GM12865 (cell line): ENCODE data around the gene TSPO.
"Not testable (repeated sequence)": the region's sequence is repeated elsewhere in the genome, so short reads cannot be mapped to it uniquely, and the experiment has no call there.

Experiments
- DNase-seq: peaks from one replicate; pipeline ENCODE4 v3.0.0; 2010; ENCODE audit warnings: low read depth
- H3K4me3 ChIP-seq: 2 replicates; pipeline ENCODE4 v1.5.1; 2011; ENCODE audit warnings: mild to moderate bottlenecking, low read depth, low read length, control low read depth
- TF ChIP-seq, protein P1 (sequence below): IDR thresholded peaks from 2 replicates; pipeline ENCODE4 v1.5.1; 2011; ENCODE audit warnings: low read length, control low read depth, low read depth, inconsistent platforms; ENCODE audit not compliant: insufficient read depth; ENCODE audit errors: missing control alignments

TSPO gene

GRCh38 chr22:43133401-43133800 lies 18.0 kb upstream of the TSPO start:
- TF ChIP-seq, protein P1, sequence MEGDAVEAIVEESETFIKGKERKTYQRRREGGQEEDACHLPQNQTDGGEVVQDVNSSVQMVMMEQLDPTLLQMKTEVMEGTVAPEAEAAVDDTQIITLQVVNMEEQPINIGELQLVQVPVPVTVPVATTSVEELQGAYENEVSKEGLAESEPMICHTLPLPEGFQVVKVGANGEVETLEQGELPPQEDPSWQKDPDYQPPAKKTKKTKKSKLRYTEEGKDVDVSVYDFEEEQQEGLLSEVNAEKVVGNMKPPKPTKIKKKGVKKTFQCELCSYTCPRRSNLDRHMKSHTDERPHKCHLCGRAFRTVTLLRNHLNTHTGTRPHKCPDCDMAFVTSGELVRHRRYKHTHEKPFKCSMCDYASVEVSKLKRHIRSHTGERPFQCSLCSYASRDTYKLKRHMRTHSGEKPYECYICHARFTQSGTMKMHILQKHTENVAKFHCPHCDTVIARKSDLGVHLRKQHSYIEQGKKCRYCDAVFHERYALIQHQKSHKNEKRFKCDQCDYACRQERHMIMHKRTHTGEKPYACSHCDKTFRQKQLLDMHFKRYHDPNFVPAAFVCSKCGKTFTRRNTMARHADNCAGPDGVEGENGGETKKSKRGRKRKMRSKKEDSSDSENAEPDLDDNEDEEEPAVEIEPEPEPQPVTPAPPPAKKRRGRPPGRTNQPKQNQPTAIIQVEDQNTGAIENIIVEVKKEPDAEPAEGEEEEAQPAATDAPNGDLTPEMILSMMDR: no peak
- H3K4me3 ChIP-seq: no peak overlapping the region
- no peak for DNase-seq

- TF ChIP-seq, protein P1: no peak
- H3K4me3 ChIP-seq: no peak overlapping the region
- DNase-seq: no peak
Measured at GRCh38 chr22:43134553-43134952, 16.8 kb upstream of the TSPO start.

GRCh38 chr22:43135565-43135964 lies 15.8 kb upstream of the TSPO start:
- TF ChIP-seq, protein P1: no peak
- no peak for DNase-seq
- no peak overlapping the region for H3K4me3 ChIP-seq

DNA sequence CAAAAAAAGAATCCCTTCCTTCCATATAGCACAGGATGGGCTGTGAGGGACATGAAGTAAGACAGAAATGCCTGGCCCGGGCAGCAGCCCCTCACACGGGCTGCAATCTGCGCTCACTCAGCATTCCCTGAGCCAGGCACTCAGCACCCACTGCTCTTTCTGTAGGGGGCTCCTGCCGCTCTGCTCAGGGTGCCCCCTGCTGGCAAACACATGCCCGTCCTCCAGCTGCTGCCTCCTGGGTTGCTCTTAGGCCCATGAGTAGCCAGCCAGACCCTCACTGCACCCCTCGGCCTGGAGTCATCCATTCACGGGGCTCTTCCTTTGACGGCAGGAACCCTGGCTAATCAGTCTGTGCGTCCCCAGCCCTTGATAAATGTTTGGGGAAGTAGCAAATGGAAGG lies 15.1 kb upstream of the TSPO start:
- no peak overlapping the region for H3K4me3 ChIP-seq
- TF ChIP-seq, protein P1: peak; percentile 86
- DNase-seq: peak; percentile 68

DNA sequence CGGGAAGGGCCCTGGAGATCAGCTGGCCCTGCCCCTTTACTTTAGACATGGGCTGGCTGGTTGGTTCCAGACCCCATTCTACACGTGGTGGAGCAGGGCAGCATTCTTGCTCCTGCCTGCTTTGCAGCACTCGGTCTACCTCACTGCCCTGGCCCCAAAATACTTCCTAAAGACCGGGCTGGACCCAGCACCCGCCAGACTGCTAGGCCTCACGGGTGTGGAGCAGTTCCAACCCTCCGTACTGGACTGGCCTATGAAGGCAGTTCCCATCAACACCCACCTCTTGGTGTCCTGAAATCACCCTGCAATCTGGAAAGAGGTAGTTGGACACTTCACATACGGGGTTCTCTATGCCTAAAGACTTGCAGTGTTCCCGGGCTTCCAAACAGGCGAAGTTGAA lies 14.6 kb upstream of the TSPO start:
- TF ChIP-seq, protein P1: no peak
- DNase-seq: no peak
- no peak overlapping the region for H3K4me3 ChIP-seq

- peak; percentile 90 for DNase-seq
- H3K4me3 ChIP-seq: peak within 1 kb of the TSS; percentile 79
- TF ChIP-seq, protein P1: no peak
Measured at GRCh38 chr22:43142880-43143562, 8.3 kb upstream of the TSPO start, which contains the start of gene MCAT. Gene MCAT, minus strand, starts transcription at chr22:43143398. Its CDS starts 50 bp downstream, at chr22:43143348.

GRCh38 chr22:43144949-43145348 lies 6.4 kb upstream of the TSPO start:
- TF ChIP-seq, protein P1: no peak
- DNase-seq: no peak
- H3K4me3 ChIP-seq: no peak overlapping the region

- not testable (repeated sequence) for DNase-seq, H3K4me3 ChIP-seq
Measured at GRCh38 chr22:43145371-43145770, 6.0 kb upstream of the TSPO start.

DNA sequence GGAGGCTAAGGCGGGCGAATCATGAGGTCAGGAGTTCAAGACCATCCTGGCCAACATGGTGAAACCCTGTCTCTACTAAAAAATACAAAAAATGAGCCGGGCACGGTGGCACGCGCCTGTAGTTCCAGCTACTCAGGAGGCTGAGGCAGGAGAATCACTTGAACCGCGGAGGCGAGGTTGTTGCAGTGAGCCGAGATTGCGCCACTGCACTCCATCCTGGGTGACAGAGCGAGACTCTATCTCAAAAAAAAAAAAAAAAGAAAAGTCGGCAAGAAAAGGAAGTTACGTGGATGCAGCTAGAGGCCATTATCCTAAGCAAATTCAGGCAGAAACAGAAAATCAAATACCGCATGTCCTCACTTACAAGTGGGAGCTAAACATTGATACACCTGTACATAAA lies 5.0 kb upstream of the TSPO start:
- not testable (repeated sequence) for H3K4me3 ChIP-seq, DNase-seq
